Activated CD8-positive, alpha-beta T cell treated with anti-CD3 and anti-CD28 coated beads, Interleukin-2, amount 10 ng/mL, durations not matched to agents 7 days and 5 days (primary cell): ENCODE data around the gene MAP2K5. TPM values are rescaled to one million over a fixed set of nuclear protein-coding genes. Genes with fewer than 3 reads are reported as not detected.

Source experiments
- ATAC-seq: fragments of 150-1000 bp; cut with Tn5 transposase; one replicate; pipeline ENCODE4 v1.10.0; 2021; ENCODE audit warnings: moderate library complexity
- CTCF ChIA-PET: fragments of 350-600 bp; sonication (Branson Sonifier 250); formaldehyde crosslinking; loops from one replicate; lab custom pipeline; 2021; ENCODE audit warnings: antibody characterized with exemption; lab: Charles Lee
- POLR2A ChIA-PET: fragments of 350-600 bp; sonication (Branson Sonifier 250); formaldehyde crosslinking; loops from one replicate; lab custom pipeline; 2021; ENCODE audit warnings: antibody characterized with exemption; lab: Charles Lee
- DNase-seq: peaks from one replicate; pipeline ENCODE4 v3.0.0-alpha.2; 2020
- H3K27ac Mint-ChIP-seq: one replicate; pipeline ENCODE4 v1.8.0; 2021; ENCODE audit warnings: mild to moderate bottlenecking, mixed read lengths
- H3K27me3 Mint-ChIP-seq: one replicate; pipeline ENCODE4 v1.8.0; 2021; ENCODE audit warnings: low read depth, mixed read lengths
- H3K36me3 Mint-ChIP-seq: one replicate; pipeline ENCODE4 v1.8.0; 2021; ENCODE audit warnings: low read depth, mixed read lengths
- H3K4me1 Mint-ChIP-seq: one replicate; pipeline ENCODE4 v1.8.0; 2021; ENCODE audit warnings: low read depth, mixed read lengths
- H3K4me3 Mint-ChIP-seq: one replicate; pipeline ENCODE4 v1.8.0; 2021; ENCODE audit warnings: mild to moderate bottlenecking, mixed read lengths
- H3K9me3 Mint-ChIP-seq: one replicate; pipeline ENCODE4 v1.8.0; 2022; ENCODE audit warnings: mixed read lengths; ENCODE audit not compliant: insufficient read depth
- total RNA-seq, 2 experiments: library from RNA; stranded (reverse); gene quantifications; one replicate each; pipeline ENCODE4 v1.2.3, GENCODE V29; 2021

Gene MAP2K5
- total RNA-seq, 2 experiments from 2014 or later, result 18.3 to 20.9 TPM

DNA sequence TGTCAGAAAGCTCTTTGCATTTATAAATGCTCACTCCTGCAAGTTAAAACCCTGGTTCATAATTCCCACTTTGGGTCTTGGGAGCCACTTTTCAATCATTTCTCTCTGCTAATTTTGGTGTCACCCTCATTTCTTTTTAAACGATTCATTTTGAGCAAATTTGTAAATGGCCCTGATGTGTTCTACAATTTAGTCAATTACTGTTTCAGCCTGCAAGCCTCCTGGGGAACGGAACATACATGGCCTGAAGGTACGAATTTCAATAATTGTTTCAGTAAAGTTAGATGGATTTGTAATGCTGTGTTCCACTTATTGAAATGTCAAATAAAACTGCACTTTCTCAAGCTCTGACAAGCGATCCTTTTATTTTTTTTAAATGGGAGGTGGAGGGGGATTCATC is 43.2 kb downstream of the MAP2K5 start:
- ChIA-PET POLR2A (no interaction called here), CTCF (interaction anchor here (0.6 to 1.3 kb wide), 2 partner anchors 8 to 82 kb away, joined by 3 read pairs; no protein-coding TSS in a partner anchor)
- DNase-seq (no peak), ATAC-seq (no peak)
- H3K36me3 Mint-ChIP-seq, result peaks cover 15% of the 10 kb centered on the region
- H3K4me3 Mint-ChIP-seq, result no peak overlapping the region
- H3K27ac Mint-ChIP-seq, result no peak overlapping the region
- H3K4me1 Mint-ChIP-seq, result no peaks in the 10 kb centered on the region
- H3K9me3 Mint-ChIP-seq, result no peaks in the 10 kb centered on the region
- H3K27me3 Mint-ChIP-seq, result no peaks in the 10 kb centered on the region

DNA sequence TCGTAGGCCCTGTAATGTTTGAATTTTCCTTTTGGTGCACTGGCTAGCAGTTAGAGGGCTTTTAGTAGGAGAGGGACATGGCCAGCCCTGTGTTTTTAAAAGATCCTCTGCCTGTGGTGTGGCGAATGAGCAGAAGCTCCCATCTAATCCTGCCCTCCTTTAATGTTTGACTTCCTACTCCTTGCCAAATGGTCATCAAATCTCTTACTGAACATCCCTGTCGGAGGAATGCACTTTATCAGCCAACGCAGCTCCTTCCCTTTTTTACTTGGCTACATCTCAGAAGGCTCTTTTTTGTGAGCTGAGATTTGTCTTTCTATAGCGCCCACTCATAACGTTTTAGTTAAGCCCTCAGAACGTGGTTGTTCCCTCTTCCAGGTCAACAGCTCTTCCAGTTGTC is 44.8 kb downstream of the MAP2K5 start:
- DNase-seq (no peak), ATAC-seq (no peak)
- POLR2A ChIA-PET, result no interaction called here

DNA sequence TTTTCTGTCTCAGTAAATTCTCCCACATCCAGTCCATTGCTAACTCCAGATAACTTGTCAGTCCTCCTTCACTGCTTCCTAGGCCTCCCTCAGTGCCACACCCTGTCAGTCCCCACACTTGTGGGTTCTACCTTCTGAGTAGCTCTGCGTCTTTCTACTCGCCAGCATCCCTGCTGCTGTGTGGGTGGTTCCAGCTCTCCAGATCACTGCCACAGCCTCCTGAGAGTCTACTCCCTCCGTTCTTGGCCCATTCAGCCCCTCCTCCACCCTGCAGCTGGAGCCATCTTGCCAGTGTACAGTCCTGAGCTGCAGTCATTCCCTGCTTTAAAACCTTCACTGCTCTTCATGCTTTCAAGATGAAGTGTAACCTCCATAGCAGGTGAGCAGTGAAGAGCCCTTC is 45.3 kb downstream of the MAP2K5 start:
- no peak for DNase-seq
- ATAC-seq, result no peak
- no peak overlapping the region for H3K4me3 Mint-ChIP-seq
- H3K4me1 Mint-ChIP-seq, result no peaks in the 10 kb centered on the region
- H3K36me3 Mint-ChIP-seq, result peaks cover 13% of the 10 kb centered on the region
- H3K9me3 Mint-ChIP-seq, result no peaks in the 10 kb centered on the region
- H3K27ac Mint-ChIP-seq, result no peak overlapping the region
- no peaks in the 10 kb centered on the region for H3K27me3 Mint-ChIP-seq
- POLR2A ChIA-PET, result no interaction called here
- CTCF ChIA-PET, result no interaction called here

More for the DNA sequence above, 44.8 kb downstream of the MAP2K5 start:
- peaks cover 13% of the 10 kb centered on the region for H3K36me3 Mint-ChIP-seq
- H3K4me1 Mint-ChIP-seq, result no peaks in the 10 kb centered on the region
- no peaks in the 10 kb centered on the region for H3K27me3 Mint-ChIP-seq
- no peak overlapping the region for H3K4me3 Mint-ChIP-seq
- no peak overlapping the region for H3K27ac Mint-ChIP-seq
- CTCF ChIA-PET, result no interaction called here
- H3K9me3 Mint-ChIP-seq, result no peaks in the 10 kb centered on the region

DNA sequence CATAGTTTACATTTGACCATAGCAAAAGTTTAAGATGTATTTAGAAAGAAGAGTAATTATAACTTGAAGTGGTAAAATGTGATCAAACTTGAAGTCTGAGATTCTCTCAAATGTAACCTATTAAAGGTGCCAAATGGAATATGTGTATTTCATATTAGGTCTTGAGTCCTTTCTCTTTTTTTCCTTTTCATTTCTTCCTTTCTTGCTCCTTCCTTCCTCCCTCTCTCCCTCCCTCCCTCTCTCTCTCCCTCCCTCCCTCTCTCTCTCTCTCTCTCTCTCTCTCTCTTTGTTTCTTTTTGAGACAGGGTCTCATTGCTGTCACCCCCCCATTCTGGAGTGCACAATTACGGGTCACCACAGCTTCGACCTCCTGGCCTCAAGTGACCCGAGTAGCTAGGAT is 47.7 kb downstream of the MAP2K5 start:
- H3K27ac Mint-ChIP-seq, result no peak overlapping the region
- ChIA-PET POLR2A (no interaction called here), CTCF (no interaction called here)
- no peak for ATAC-seq
- H3K4me1 Mint-ChIP-seq, result no peaks in the 10 kb centered on the region
- no peak overlapping the region for H3K4me3 Mint-ChIP-seq
- no peak for DNase-seq
- no peaks in the 10 kb centered on the region for H3K27me3 Mint-ChIP-seq
- no peaks in the 10 kb centered on the region for H3K9me3 Mint-ChIP-seq
- peaks cover 15% of the 10 kb centered on the region for H3K36me3 Mint-ChIP-seq

- DNase-seq (no peak), ATAC-seq (no peak)
- Mint-ChIP-seq H3K4me3 (no peak overlapping the region), H3K9me3 (no peaks in the 10 kb centered on the region), H3K27me3 (no peaks in the 10 kb centered on the region), H3K27ac (no peak overlapping the region), H3K36me3 (peaks cover 20% of the 10 kb centered on the region), H3K4me1 (no peaks in the 10 kb centered on the region)
- ChIA-PET POLR2A (no interaction called here), CTCF (no interaction called here)
Observed at GRCh38 chr15:67592245-67592644, 49.7 kb downstream of the MAP2K5 start.

DNA sequence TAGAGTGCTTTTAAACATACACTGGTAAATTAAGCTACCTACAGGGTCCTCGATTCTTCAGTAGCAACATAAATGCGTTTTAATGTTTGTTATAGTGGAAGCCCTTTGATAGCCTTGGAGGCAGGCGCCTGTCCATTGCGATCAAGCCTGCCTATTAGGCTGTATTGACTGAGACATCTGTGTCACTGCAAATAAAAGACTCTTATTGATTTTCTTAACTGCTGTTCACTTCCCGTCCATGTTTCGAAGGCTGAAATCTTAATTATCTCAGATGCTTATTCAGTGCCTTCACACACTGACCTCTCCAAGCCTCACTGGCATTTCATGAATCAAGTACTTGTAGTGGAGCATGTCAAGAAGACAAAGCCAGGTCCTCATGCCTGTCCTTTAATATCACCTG is 51.1 kb downstream of the MAP2K5 start:
- H3K27me3 Mint-ChIP-seq, result no peaks in the 10 kb centered on the region
- no peak overlapping the region for H3K27ac Mint-ChIP-seq
- no peak for ATAC-seq
- POLR2A ChIA-PET, result no interaction called here
- H3K4me3 Mint-ChIP-seq, result no peak overlapping the region
- no peak for DNase-seq
- H3K9me3 Mint-ChIP-seq, result no peaks in the 10 kb centered on the region
- peaks cover 10% of the 10 kb centered on the region for H3K36me3 Mint-ChIP-seq
- CTCF ChIA-PET, result no interaction called here
- H3K4me1 Mint-ChIP-seq, result no peaks in the 10 kb centered on the region

DNA sequence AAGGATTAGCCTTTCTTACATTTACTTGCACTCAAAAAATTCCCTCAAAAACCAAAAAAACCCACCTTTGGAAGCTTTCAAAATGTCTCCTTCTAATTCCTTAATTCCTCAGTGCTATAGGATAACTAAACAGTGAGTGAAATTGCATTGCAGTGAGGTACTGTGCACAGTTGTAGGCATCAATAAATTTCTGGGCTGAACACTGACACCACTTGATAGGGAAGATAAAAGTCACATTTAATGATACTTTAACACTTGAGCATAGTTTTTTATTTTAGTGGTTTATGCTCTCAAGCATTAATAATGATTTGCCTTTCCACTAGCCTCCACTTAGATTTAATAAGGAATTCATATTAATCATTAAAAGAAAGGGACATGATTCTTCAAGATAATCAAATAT is 52.3 kb downstream of the MAP2K5 start:
- ChIA-PET CTCF (no interaction called here), POLR2A (no interaction called here)
- Mint-ChIP-seq H3K4me1 (no peaks in the 10 kb centered on the region), H3K9me3 (no peaks in the 10 kb centered on the region), H3K27me3 (no peaks in the 10 kb centered on the region), H3K27ac (no peak overlapping the region), H3K36me3 (peaks cover 10% of the 10 kb centered on the region), H3K4me3 (no peak overlapping the region)
- DNase-seq (no peak), ATAC-seq (no peak)

DNA sequence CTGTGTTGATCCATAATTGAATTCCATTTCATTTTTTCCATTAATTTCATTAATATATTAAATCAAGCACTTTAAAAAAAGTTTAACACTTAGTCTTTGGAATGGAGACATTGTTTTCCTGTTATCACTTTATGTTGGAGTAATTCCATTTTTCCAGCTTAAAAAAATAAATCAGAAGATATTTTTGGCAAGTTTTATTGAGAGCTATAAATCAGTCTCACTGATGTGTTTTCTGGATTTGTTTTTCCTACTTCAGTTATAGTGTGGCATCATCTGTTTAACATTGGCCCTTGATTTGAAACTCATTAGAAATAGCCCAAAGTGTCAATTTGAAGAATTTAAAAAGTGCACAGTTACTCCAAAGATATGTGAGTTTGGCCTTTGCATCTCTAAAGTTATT is 53.1 kb downstream of the MAP2K5 start:
- H3K27me3 Mint-ChIP-seq, result no peaks in the 10 kb centered on the region
- peaks cover 10% of the 10 kb centered on the region for H3K36me3 Mint-ChIP-seq
- POLR2A ChIA-PET, result no interaction called here
- no peaks in the 10 kb centered on the region for H3K9me3 Mint-ChIP-seq
- CTCF ChIA-PET, result no interaction called here
- no peak for DNase-seq
- H3K4me1 Mint-ChIP-seq, result no peaks in the 10 kb centered on the region
- no peak overlapping the region for H3K27ac Mint-ChIP-seq
- no peak overlapping the region for H3K4me3 Mint-ChIP-seq
- ATAC-seq, result no peak

DNA sequence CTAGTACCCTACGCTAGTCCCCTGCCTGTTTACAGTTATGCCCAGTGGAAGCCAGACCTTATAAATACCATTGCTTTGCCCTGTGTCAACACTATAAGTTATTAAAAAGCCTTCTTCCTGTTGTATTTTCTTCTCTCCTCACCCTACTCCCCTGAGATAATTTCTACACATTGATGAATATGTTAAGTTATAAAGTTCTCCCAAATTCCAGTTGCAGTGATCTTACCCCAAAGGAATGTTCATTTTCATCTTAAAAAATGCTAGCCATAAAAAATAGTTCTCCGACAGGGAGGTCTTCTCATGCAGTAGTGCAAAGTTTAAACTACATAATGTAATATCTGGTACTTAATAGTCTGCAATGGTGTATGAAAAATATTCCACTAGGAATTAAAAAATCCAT is 58.6 kb downstream of the MAP2K5 start:
- H3K4me1 Mint-ChIP-seq, result no peaks in the 10 kb centered on the region
- ChIA-PET POLR2A (no interaction called here), CTCF (no interaction called here)
- no peak overlapping the region for H3K4me3 Mint-ChIP-seq
- no peaks in the 10 kb centered on the region for H3K9me3 Mint-ChIP-seq
- H3K27ac Mint-ChIP-seq, result no peak overlapping the region
- no peak for DNase-seq
- H3K27me3 Mint-ChIP-seq, result no peaks in the 10 kb centered on the region
- ATAC-seq, result no peak
- H3K36me3 Mint-ChIP-seq, result peaks cover 5% of the 10 kb centered on the region

- H3K9me3 Mint-ChIP-seq, result no peaks in the 10 kb centered on the region
- DNase-seq, result no peak
- no peaks in the 10 kb centered on the region for H3K27me3 Mint-ChIP-seq
- no peaks in the 10 kb centered on the region for H3K36me3 Mint-ChIP-seq
- ATAC-seq, result no peak
- ChIA-PET POLR2A (no interaction called here), CTCF (no interaction called here)
- H3K4me3 Mint-ChIP-seq, result no peak overlapping the region
- no peak overlapping the region for H3K27ac Mint-ChIP-seq
- no peaks in the 10 kb centered on the region for H3K4me1 Mint-ChIP-seq
Observed at GRCh38 chr15:67603063-67603462, 60.6 kb downstream of the MAP2K5 start.

- ChIA-PET CTCF (no interaction called here), POLR2A (no interaction called here)
- ATAC-seq (no peak), DNase-seq (no peak)
- H3K27me3 Mint-ChIP-seq, result no peaks in the 10 kb centered on the region
- H3K4me1 Mint-ChIP-seq, result no peaks in the 10 kb centered on the region
- H3K4me3 Mint-ChIP-seq, result no peak overlapping the region
- no peak overlapping the region for H3K27ac Mint-ChIP-seq
- no peaks in the 10 kb centered on the region for H3K9me3 Mint-ChIP-seq
- H3K36me3 Mint-ChIP-seq, result no peaks in the 10 kb centered on the region
Observed at GRCh38 chr15:67605871-67606270, 63.4 kb downstream of the MAP2K5 start.

GRCh38 chr15:67606742-67607141 is 64.2 kb downstream of the MAP2K5 start:
- Mint-ChIP-seq H3K4me1 (peaks cover 6% of the 10 kb centered on the region), H3K9me3 (no peaks in the 10 kb centered on the region), H3K4me3 (no peak overlapping the region), H3K27me3 (no peaks in the 10 kb centered on the region), H3K36me3 (no peaks in the 10 kb centered on the region), H3K27ac (no peak overlapping the region)
- CTCF ChIA-PET, result no interaction called here
- DNase-seq, result no peak
- POLR2A ChIA-PET, result no interaction called here
- no peak for ATAC-seq

GRCh38 chr15:67607329-67607728 is 64.8 kb downstream of the MAP2K5 start:
- no peaks in the 10 kb centered on the region for H3K27me3 Mint-ChIP-seq
- ChIA-PET POLR2A (no interaction called here), CTCF (no interaction called here)
- H3K4me3 Mint-ChIP-seq, result no peak overlapping the region
- no peaks in the 10 kb centered on the region for H3K9me3 Mint-ChIP-seq
- no peak overlapping the region for H3K27ac Mint-ChIP-seq
- no peak for DNase-seq
- ATAC-seq, result no peak
- H3K4me1 Mint-ChIP-seq, result peaks cover 8% of the 10 kb centered on the region
- no peaks in the 10 kb centered on the region for H3K36me3 Mint-ChIP-seq
